GM12872 (cell line): ENCODE data around the gene GSE1.

Source experiments
- CTCF ChIP-seq: IDR thresholded peaks from 3 replicates; pipeline ENCODE4 v1.5.1; 2011; ENCODE audit warnings: low read depth, mild to moderate bottlenecking, low read length, moderate library complexity; ENCODE audit not compliant: insufficient read depth

The GSE1 gene

GRCh38 chr16:85660843-85661739 is 48.0 kb downstream of the GSE1 start:
- TF ChIP-seq CTCF, result no peak

GRCh38 chr16:85661740-85662481 is 48.8 kb downstream of the GSE1 start:
- TF ChIP-seq CTCF, result no peak

- no peak for TF ChIP-seq CTCF
Measured at GRCh38 chr16:85662482-85662812, 49.3 kb downstream of the GSE1 start.

GRCh38 chr16:85662976-85663830 is 50.1 kb downstream of the GSE1 start:
- TF ChIP-seq CTCF, result no peak

GRCh38 chr16:85663891-85664321 is 50.8 kb downstream of the GSE1 start:
- TF ChIP-seq CTCF, result no peak

GRCh38 chr16:85664580-85665372 is 51.7 kb downstream of the GSE1 start:
- TF ChIP-seq CTCF, result no peak
